Common myeloid progenitor, CD34-positive (primary cell): ENCODE measurements around the gene TNFAIP1.

Experiments
- CTCF ChIA-PET: fragments of 350-600 bp; sonication (Branson Sonifier 250); formaldehyde crosslinking; loops from one replicate; lab custom pipeline; 2021; ENCODE audit warnings: antibody characterized with exemption; lab: Charles Lee
- POLR2A ChIA-PET: fragments of 350-600 bp; sonication (Branson Sonifier 250); formaldehyde crosslinking; loops from one replicate; lab custom pipeline; 2021; ENCODE audit warnings: antibody characterized with exemption; lab: Charles Lee
- DNase-seq, 3 donors: peaks; one replicate each; pipeline versions ENCODE4 v3.0.0 to v3.0.0-alpha.2; 2013
- H3K27ac ChIP-seq, 2 experiments: 1 replicate in 1 of 2; 2 replicates in 1 of 2; pipeline ENCODE4 v1.7.0; 2013; ENCODE audit warnings: inconsistent platforms in 2 of 2, low read length in 2 of 2, mild to moderate bottlenecking in 2 of 2, low read depth in 1 of 2, moderate library complexity in 1 of 2; ENCODE audit not compliant: severe bottlenecking in 2 of 2, insufficient read depth in 1 of 2, poor library complexity in 1 of 2
- H3K27me3 ChIP-seq, 5 experiments: replicated peaks in 2 of 5; 1 replicate in 3 of 5; 2 replicates in 2 of 5; pipeline versions ENCODE4 v1.6.1 to v1.7.0; 2013; ENCODE audit warnings: low read length in 4 of 5, mild to moderate bottlenecking in 2 of 5, moderate library complexity in 2 of 5, inconsistent platforms in 1 of 5; ENCODE audit not compliant: insufficient read depth in 5 of 5, control insufficient read depth in 4 of 5
- H3K36me3 ChIP-seq, 4 experiments: 1 replicate in 2 of 4; 2 replicates in 2 of 4; pipeline versions ENCODE4 v1.6.1 to v1.7.0; 2013; ENCODE audit warnings: low read length in 3 of 4, control low read depth in 1 of 4, mild to moderate bottlenecking in 1 of 4; ENCODE audit not compliant: control insufficient read depth in 4 of 4, insufficient read depth in 4 of 4
- H3K4me1 ChIP-seq, 4 experiments: 1 replicate in 3 of 4; 2 replicates in 1 of 4; pipeline versions ENCODE4 v1.6.1 to v1.7.1; 2013; ENCODE audit warnings: low read length in 3 of 4, mild to moderate bottlenecking in 3 of 4, control low read depth in 1 of 4, inconsistent platforms in 1 of 4, moderate library complexity in 1 of 4; ENCODE audit not compliant: control insufficient read depth in 4 of 4, insufficient read depth in 4 of 4; ENCODE audit errors: control extremely low read depth in 1 of 4
- H3K4me3 ChIP-seq, 7 experiments: 1 replicate in 4 of 7; 2 replicates in 3 of 7; pipeline versions ENCODE4 v1.5.1 to v1.7.0; 2013; ENCODE audit warnings: mild to moderate bottlenecking in 7 of 7, low read length in 6 of 7, moderate library complexity in 6 of 7, inconsistent platforms in 2 of 7, low read depth in 2 of 7, control low read depth in 1 of 7; ENCODE audit not compliant: insufficient read depth in 4 of 7, control insufficient read depth in 1 of 7; ENCODE audit errors: extremely low read depth in 1 of 7
- H3K9me3 ChIP-seq, 5 experiments: 1 replicate in 4 of 5; 2 replicates in 1 of 5; pipeline versions ENCODE4 v1.6.1 to v1.7.1; 2013; ENCODE audit warnings: low read length in 4 of 5, mild to moderate bottlenecking in 2 of 5, inconsistent platforms in 1 of 5, low read depth in 1 of 5, moderate library complexity in 1 of 5; ENCODE audit not compliant: control insufficient read depth in 4 of 5, insufficient read depth in 2 of 5; ENCODE audit errors: control extremely low read depth in 1 of 5
- whole genome bisulfite sequencing: methylation state at CpG from one replicate; pipeline ENCODE4 v1.1.5; 2013; ENCODE audit not compliant: insufficient coverage; 5-methylcytosine and 5-hydroxymethylcytosine counted together

Gene TNFAIP1

GRCh38 chr17:28390141-28390540 lies 54.6 kb downstream of the TNFAIP1 start:
- Histone ChIP-seq H3K4me3 (no peak overlapping the region), H3K4me1 (peaks cover 0 to 5% (median 2%) of the 10 kb centered on the region in 4 experiments), H3K9me3 (no peaks in the 10 kb centered on the region), H3K27me3 (peaks cover 0 to 3% (median 0%) of the 10 kb centered on the region in 5 experiments), H3K36me3 (peaks cover 0 to 54% (median 14%) of the 10 kb centered on the region in 4 experiments), H3K27ac (no peak overlapping the region)
- no CpG with 5 or more reads among the region's 1 CpG for WGBS
- no peak for DNase-seq
- ChIA-PET POLR2A (no interaction called here), CTCF (no interaction called here)

GRCh38 chr17:28390563-28390962 lies 55.0 kb downstream of the TNFAIP1 start:
- 100% methylated on average over 1 of the region's 2 CpGs for WGBS

GRCh38 chr17:28390984-28391383 lies 55.4 kb downstream of the TNFAIP1 start:
- Histone ChIP-seq H3K4me1 (no peaks in the 10 kb centered on the region), H3K4me3 (no peak overlapping the region), H3K27ac (no peak overlapping the region), H3K36me3 (peaks cover 0 to 63% (median 14%) of the 10 kb centered on the region in 4 experiments), H3K9me3 (no peaks in the 10 kb centered on the region), H3K27me3 (peaks cover 0 to 2% (median 0%) of the 10 kb centered on the region in 5 experiments)
- POLR2A ChIA-PET: no interaction called here
- DNase-seq: no peak
- CTCF ChIA-PET: interaction anchor here (0.7 to 1.5 kb wide), 2 partner anchors 13 to 25 kb away, joined by 3 read pairs; no protein-coding TSS in a partner anchor
- WGBS: no CpG with 5 or more reads among the region's 1 CpG

More at GRCh38 chr17:28390563-28390962, 55.0 kb downstream of the TNFAIP1 start:
- H3K4me1 ChIP-seq: peaks cover 0 to under 1% (median under 1%) of the 10 kb centered on the region in 4 experiments
- no peaks in the 10 kb centered on the region for H3K9me3 ChIP-seq
- ChIA-PET POLR2A (no interaction called here), CTCF (interaction anchor here (0.7 kb wide), 1 partner anchor 25 kb away, joined by 3 read pairs; no protein-coding TSS in a partner anchor)
- no peak for DNase-seq
- peaks cover 0 to 59% (median 14%) of the 10 kb centered on the region in 4 experiments for H3K36me3 ChIP-seq
- H3K27ac ChIP-seq: no peak overlapping the region
- no peak overlapping the region for H3K4me3 ChIP-seq
- H3K27me3 ChIP-seq: peaks cover 0 to 3% (median 0%) of the 10 kb centered on the region in 5 experiments

GRCh38 chr17:28391401-28391800 lies 55.8 kb downstream of the TNFAIP1 start:
- no peak for DNase-seq
- no peaks in the 10 kb centered on the region for H3K4me1 ChIP-seq

GRCh38 chr17:28392491-28392890 lies 56.9 kb downstream of the TNFAIP1 start:
- ChIA-PET POLR2A (no interaction called here), CTCF (interaction anchor here (0.7 to 1.5 kb wide), 2 partner anchors 9 to 12 kb away, joined by 3 read pairs; no protein-coding TSS in a partner anchor)
- Histone ChIP-seq H3K9me3 (no peaks in the 10 kb centered on the region), H3K4me3 (no peak overlapping the region), H3K36me3 (peaks cover 0 to 77% (median 16%) of the 10 kb centered on the region in 4 experiments), H3K4me1 (no peaks in the 10 kb centered on the region), H3K27ac (no peak overlapping the region), H3K27me3 (peaks cover 0 to 1% (median 0%) of the 10 kb centered on the region in 5 experiments)
- WGBS: 100% methylated on average over 5 of the region's 10 CpGs
- no peak for DNase-seq

More at GRCh38 chr17:28391401-28391800, 55.8 kb downstream of the TNFAIP1 start:
- ChIA-PET CTCF (interaction anchor here (0.7 to 1.5 kb wide), 2 partner anchors 13 to 25 kb away, joined by 3 read pairs; no protein-coding TSS in a partner anchor), POLR2A (interaction anchor here (0.6 kb wide), 1 partner anchor 350 kb away, joined by 5 read pairs; no protein-coding TSS in a partner anchor)
- no peak overlapping the region for H3K27ac ChIP-seq
- peaks cover 0 to 1% (median 0%) of the 10 kb centered on the region in 5 experiments for H3K27me3 ChIP-seq
- H3K9me3 ChIP-seq: no peaks in the 10 kb centered on the region
- WGBS: 100% methylated on average over 1 of the region's 2 CpGs
- peaks cover 0 to 67% (median 14%) of the 10 kb centered on the region in 4 experiments for H3K36me3 ChIP-seq
- no peak overlapping the region for H3K4me3 ChIP-seq

- DNase-seq: no peak
- Histone ChIP-seq H3K9me3 (no peaks in the 10 kb centered on the region), H3K4me1 (no peaks in the 10 kb centered on the region), H3K4me3 (no peak overlapping the region), H3K36me3 (peaks cover 0 to 78% (median 15%) of the 10 kb centered on the region in 4 experiments), H3K27ac (no peak overlapping the region), H3K27me3 (peaks cover 0 to 1% (median 0%) of the 10 kb centered on the region in 5 experiments)
- CTCF ChIA-PET: interaction anchor here (0.9 to 1.8 kb wide), 3 partner anchors 12 to 22 kb away, joined by 3 to 8 read pairs (median 4); no protein-coding TSS in a partner anchor
- WGBS: 93% methylated on average over 3 of the region's 7 CpGs
- POLR2A ChIA-PET: no interaction called here
Measured at GRCh38 chr17:28394337-28395116, 59.0 kb downstream of the TNFAIP1 start.
